ENCODE measurements around the gene TRPM3.

The TRPM3 gene

DNA sequence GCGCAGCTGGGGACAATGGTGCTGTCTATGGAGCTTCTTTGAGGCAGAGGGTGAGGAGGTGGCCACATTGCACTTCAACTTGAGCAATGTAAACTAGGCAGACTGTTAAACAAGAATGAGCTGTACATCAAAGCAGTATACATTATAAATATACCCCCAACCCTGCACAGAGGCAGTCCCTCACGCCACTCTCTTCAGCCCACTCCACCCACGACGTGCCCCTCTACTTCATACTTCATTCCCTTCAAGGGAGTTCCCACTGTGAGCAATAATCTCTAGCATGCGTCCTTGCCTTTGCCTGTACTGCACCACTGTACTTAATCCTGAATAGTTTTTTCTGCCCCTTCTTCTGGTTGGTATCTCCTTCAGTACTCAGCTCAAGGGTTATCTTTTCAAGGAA, 14.4 kb downstream of the TRPM3 start:
- TF ChIP-seq MYC (IDR thresholded peaks at IDR 0.05; ENCODE audit: low read depth, low read length): no peak
- TF ChIP-seq, protein P1, sequence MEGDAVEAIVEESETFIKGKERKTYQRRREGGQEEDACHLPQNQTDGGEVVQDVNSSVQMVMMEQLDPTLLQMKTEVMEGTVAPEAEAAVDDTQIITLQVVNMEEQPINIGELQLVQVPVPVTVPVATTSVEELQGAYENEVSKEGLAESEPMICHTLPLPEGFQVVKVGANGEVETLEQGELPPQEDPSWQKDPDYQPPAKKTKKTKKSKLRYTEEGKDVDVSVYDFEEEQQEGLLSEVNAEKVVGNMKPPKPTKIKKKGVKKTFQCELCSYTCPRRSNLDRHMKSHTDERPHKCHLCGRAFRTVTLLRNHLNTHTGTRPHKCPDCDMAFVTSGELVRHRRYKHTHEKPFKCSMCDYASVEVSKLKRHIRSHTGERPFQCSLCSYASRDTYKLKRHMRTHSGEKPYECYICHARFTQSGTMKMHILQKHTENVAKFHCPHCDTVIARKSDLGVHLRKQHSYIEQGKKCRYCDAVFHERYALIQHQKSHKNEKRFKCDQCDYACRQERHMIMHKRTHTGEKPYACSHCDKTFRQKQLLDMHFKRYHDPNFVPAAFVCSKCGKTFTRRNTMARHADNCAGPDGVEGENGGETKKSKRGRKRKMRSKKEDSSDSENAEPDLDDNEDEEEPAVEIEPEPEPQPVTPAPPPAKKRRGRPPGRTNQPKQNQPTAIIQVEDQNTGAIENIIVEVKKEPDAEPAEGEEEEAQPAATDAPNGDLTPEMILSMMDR (IDR thresholded peaks at IDR 0.05; ENCODE audit: low read depth, low read length): no peak
- TF ChIP-seq, protein P2, sequence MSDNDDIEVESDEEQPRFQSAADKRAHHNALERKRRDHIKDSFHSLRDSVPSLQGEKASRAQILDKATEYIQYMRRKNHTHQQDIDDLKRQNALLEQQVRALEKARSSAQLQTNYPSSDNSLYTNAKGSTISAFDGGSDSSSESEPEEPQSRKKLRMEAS (IDR thresholded peaks at IDR 0.05; ENCODE audit: low read depth, low read length): no peak
- DNase-seq (ENCODE audit: low read depth): no peak
- H3K4me3 ChIP-seq (ENCODE audit: low read depth, low read length): no peak overlapping the region

DNA sequence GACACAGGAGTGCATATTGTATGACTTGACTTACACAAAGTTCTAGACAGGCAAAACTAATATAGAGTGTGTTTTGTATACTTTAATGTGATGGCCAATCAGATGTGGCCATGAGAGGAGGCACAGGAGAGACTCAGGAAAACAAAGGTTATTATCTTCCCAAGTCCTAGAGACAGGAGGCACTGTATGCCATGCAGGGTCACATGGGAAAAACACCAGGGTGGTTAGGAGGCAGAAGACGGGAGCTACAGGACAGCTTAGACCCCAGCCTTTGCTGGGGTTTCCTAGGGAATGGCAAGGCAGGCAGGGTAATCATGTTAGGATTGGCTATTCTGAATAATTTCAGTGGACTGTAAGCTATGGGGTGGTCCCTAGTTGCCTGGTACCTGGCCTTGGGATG, 16.2 kb downstream of the TRPM3 start:
- no peak for DNase-seq (ENCODE audit: low read depth)
- no peak overlapping the region for H3K4me3 ChIP-seq (ENCODE audit: low read depth, low read length)
- TF ChIP-seq, protein P1 (IDR thresholded peaks at IDR 0.05; ENCODE audit: low read depth, low read length): no peak
- TF ChIP-seq, protein P2 (IDR thresholded peaks at IDR 0.05; ENCODE audit: low read depth, low read length): no peak
- TF ChIP-seq MYC (IDR thresholded peaks at IDR 0.05; ENCODE audit: low read depth, low read length) (no peak), POLR2A (IDR thresholded peaks at IDR 0.05; ENCODE audit: extremely low read depth, insufficient read length) (no peak)

DNA sequence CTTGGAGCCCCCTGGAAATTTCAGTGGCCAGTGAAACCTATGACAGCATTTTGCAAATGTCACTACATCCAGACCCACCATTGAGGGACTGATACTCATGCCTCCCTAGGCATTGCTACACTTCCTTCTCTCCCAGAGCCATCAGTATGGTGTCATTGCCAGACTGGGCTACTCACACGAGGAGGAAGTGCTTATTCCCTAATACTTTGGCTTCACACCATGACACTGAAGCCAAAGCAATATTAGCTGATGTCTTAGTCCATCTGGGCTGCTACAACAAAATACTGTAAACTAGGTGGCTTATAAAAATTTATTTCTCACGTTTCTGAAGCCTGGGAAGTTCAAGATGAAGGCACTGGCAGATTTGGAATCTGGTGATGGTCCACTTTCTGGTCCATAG, 22.6 kb downstream of the TRPM3 start:
- TF ChIP-seq MYC (IDR thresholded peaks at IDR 0.05; ENCODE audit: low read depth, low read length): no peak
- TF ChIP-seq, protein P1 (IDR thresholded peaks at IDR 0.05; ENCODE audit: low read depth, low read length): no peak
- TF ChIP-seq POLR2A (IDR thresholded peaks at IDR 0.05; ENCODE audit: extremely low read depth, insufficient read length): no peak
- no peak overlapping the region for H3K4me3 ChIP-seq (ENCODE audit: low read depth, low read length)
- no peak for DNase-seq (ENCODE audit: low read depth)

DNA sequence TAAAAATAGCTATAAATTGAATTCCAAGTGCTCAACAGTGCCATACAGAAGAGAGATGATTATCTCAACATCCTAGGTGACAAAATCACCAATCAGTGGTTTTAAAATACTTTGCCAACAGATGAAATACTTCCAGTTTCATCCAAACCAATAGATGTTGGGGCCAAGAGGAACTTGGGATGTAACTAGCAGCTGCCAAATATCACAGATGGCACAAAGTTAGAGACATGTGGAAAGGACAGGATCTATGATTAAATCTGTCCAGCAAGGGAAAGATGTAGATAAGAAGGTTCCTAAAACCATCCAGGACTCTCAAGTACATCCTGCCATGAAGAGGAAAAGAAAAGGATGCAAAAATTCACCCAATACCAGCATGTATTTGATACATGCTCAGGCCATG, 23.8 kb downstream of the TRPM3 start:
- no peak overlapping the region for H3K4me3 ChIP-seq (ENCODE audit: low read depth, low read length)
- DNase-seq (ENCODE audit: low read depth): no peak
- no peak for TF ChIP-seq POLR2A (IDR thresholded peaks at IDR 0.05; ENCODE audit: extremely low read depth, insufficient read length)
- TF ChIP-seq, protein P2 (IDR thresholded peaks at IDR 0.05; ENCODE audit: low read depth, low read length): no peak
- no peak for TF ChIP-seq MYC (IDR thresholded peaks at IDR 0.05; ENCODE audit: low read depth, low read length)
- TF ChIP-seq, protein P1 (IDR thresholded peaks at IDR 0.05; ENCODE audit: low read depth, low read length): no peak

DNA sequence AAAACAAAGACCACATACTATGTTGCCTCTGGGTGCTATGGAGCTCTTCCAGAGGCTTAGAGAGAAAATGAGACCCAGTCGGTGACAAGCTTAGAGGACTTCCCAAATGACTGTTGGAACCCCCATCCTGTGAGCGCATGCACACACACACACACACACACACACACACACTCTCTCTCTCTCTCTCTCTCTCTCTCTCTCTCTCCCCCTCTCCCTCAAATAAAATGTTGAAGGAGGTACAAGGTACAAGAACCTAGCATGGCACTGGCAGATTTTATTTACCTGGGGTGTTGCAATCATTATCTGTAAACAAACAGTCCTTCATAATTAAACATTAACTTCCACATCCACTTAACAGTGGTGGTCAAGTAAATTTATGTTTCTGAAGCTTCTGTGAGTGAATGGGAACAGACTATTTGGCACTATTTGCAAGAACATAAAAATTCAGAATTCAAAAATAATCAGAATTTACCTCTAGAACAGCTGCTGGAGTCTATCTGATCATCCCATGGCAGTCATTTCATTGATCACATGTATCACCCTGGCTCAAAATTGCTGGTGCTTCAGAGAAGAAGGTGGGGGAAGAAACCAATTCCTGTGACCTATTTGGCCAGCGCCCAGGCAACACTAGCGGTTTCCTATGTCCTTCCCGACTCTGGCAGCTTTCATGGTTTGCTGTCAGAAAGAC, 24.9 kb downstream of the TRPM3 start:
- TF ChIP-seq, protein P2 (IDR thresholded peaks at IDR 0.05; ENCODE audit: low read depth, low read length): no peak
- TF ChIP-seq, protein P1 (IDR thresholded peaks at IDR 0.05; ENCODE audit: low read depth, low read length): no peak
- no peak for TF ChIP-seq POLR2A (IDR thresholded peaks at IDR 0.05; ENCODE audit: extremely low read depth, insufficient read length)
- no peak for TF ChIP-seq MYC (IDR thresholded peaks at IDR 0.05; ENCODE audit: low read depth, low read length)
- no peak overlapping the region for H3K4me3 ChIP-seq (ENCODE audit: low read depth, low read length)
- DNase-seq (ENCODE audit: low read depth): no peak
